ENCODE results near the gene EGFR.

The EGFR gene

GRCh38 chr7:55198634-55199392 lies 180.0 kb downstream of the EGFR start:
- no peak for TF ChIP-seq CTCF (IDR thresholded peaks at IDR 0.05; ENCODE audit: low read depth, low read length)

DNA sequence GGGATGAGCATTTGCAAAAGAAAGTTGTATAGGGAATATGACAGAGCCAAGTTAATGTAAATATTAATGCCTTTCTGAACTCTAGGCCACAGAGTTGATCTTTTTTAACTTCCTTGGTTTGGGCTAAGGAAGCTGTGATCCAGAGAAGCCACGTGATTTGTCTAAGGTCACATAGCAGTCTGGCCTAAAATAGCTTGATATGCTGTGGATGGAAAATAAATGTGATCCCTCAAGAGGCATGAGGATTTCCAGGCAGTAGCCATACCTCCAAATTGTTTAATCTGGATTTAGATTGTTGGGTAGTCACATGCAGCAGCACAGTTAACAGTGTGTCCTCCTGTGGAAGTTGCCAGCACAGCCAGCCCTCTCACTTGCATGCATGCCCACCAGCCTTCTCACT lies 180.6 kb downstream of the EGFR start:
- Histone ChIP-seq H3K27me3 (no peaks in the 10 kb centered on the region), H3K4me3 (ENCODE audit: low read depth, low read length) (no peak overlapping the region), H3K9me3 (no peaks in the 10 kb centered on the region), H3K4me1 (peaks cover 10% of the 10 kb centered on the region), H3K36me3 (peaks cover 86% of the 10 kb centered on the region)
- TF ChIP-seq CTCF (IDR thresholded peaks at IDR 0.05; ENCODE audit: low read depth, low read length) = no peak
- no peak for DNase-seq

More at GRCh38 chr7:55198634-55199392, 180.0 kb downstream of the EGFR start:
- Histone ChIP-seq H3K4me3 (ENCODE audit: low read depth, low read length) (no peak overlapping the region), H3K4me1 (peaks cover 12% of the 10 kb centered on the region), H3K27me3 (no peaks in the 10 kb centered on the region), H3K9me3 (no peaks in the 10 kb centered on the region), H3K36me3 (peaks cover 80% of the 10 kb centered on the region)
- no peak for DNase-seq

DNA sequence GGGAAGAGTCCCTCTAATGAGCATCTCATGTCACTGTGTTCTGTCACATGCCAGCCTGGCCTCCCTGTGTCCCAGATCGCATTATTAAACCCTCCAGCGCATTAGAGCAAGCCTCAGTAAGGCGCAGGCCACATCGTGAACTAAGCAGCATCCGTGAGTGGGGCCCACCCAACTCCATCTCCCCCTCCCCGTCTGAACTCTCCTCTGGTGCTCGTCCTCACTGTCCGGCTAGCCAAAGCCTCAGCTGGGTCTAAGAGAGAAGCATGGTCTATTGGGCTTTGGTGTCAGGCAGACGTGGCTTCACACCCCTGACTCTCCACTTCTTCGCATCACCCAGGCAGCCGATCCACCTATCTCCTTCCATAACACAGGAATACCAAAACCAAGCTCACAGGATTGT lies 181.6 kb downstream of the EGFR start:
- Histone ChIP-seq H3K4me1 (peaks cover 3% of the 10 kb centered on the region; the same call in 1 of the 2 replicates), H3K27me3 (no peaks in the 10 kb centered on the region), H3K4me3 (ENCODE audit: low read depth, low read length) (no peak overlapping the region), H3K36me3 (peaks cover 86% of the 10 kb centered on the region), H3K9me3 (no peaks in the 10 kb centered on the region)
- no peak for TF ChIP-seq CTCF (IDR thresholded peaks at IDR 0.05; ENCODE audit: low read depth, low read length)
- DNase-seq = no peak

DNA sequence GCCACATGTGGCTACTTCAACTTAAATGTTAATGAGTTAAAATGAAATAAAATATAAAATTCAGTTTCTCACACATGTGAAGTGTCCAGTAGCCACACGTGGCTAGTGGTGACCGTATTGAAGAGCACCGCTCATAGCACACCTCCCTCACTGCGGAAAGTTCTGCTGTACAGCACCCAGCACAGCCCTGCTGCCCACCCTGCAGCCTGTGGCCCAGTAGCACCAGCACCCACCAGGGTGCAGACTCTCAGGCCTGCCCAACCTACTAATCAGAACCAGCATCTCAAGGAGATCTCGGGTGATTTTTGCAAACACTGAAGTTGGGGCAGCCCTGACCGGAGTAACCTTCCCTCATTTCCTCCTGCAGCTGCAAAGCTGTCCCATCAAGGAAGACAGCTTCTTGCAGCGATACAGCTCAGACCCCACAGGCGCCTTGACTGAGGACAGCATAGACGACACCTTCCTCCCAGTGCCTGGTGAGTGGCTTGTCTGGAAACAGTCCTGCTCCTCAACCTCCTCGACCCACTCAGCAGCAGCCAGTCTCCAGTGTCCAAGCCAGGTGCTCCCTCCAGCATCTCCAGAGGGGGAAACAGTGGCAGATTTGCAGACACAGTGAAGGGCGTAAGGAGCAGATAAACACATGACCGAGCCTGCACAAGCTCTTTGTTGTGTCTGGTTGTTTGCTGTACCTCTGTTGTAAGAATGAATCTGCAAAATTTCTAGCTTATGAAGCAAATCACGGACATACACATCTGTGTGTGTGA lies 183.5 kb downstream of the EGFR start:
- Histone ChIP-seq H3K36me3 (peaks cover 98% of the 10 kb centered on the region), H3K4me3 (ENCODE audit: low read depth, low read length) (no peak overlapping the region), H3K27me3 (no peaks in the 10 kb centered on the region), H3K9me3 (no peaks in the 10 kb centered on the region), H3K4me1 (no peaks in the 10 kb centered on the region)
- DNase-seq = no peak
- no peak for TF ChIP-seq CTCF (IDR thresholded peaks at IDR 0.05; ENCODE audit: low read depth, low read length)

DNA sequence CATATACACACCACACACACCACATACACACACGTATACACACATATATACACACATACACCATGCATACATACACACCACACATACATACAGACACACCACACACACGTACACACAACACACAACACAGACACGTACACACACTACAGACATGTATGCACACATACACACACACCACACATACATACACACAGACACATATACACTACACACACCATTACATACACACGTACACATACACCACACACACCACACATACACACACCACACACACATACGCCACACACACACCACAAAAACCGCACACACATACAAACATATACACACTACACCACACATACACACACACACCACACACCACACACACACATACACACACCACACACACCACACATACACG lies 184.5 kb downstream of the EGFR start:
- Histone ChIP-seq H3K9me3 (no peaks in the 10 kb centered on the region), H3K4me3 (ENCODE audit: low read depth, low read length) (no peak overlapping the region), H3K4me1 (no peaks in the 10 kb centered on the region), H3K27me3 (no peaks in the 10 kb centered on the region), H3K36me3 (peaks cover 96% of the 10 kb centered on the region)
- DNase-seq = no peak
- TF ChIP-seq CTCF (IDR thresholded peaks at IDR 0.05; ENCODE audit: low read depth, low read length) = no peak
